ENCODE results near the gene ESF1. TPM values are rescaled to one million over a fixed set of nuclear protein-coding genes. Genes with fewer than 3 reads are reported as not detected.

Gene ESF1
- total and polyA plus RNA-seq, 7 donors: 9.0 to 22.8 (median 18.9) TPM

DNA sequence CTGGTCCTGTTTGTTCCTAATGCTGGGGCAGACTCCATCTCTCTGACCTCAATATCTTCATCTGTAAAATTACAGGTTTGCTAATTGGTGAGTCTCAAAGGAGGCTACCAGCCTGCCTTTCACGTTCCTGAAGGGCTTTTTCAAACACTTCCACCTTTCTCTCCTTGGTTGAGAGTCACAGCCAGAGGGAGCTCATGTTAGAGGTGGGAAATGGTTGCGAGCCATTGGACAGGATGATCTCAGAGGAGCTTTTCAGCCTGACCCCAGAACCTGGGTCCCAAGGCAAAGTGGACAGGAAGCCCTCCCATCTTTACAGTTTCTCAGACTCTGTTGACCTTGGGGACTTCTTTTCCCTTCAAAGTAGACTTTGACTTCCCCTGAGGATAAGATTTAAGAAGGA lies 37.7 kb upstream of the ESF1 start:
- intact Hi-C loops (cut with DNase I): loop anchor here (2.0 to 5.0 kb wide), 4 partner anchors 35 to 232 kb away; partner anchors contain the start of gene MACROD2 (in 1 of the 2)
- 60 to 63% (median 62%) methylated on average over 2 of the region's 2 CpGs for WGBS, 3 donors
- Histone ChIP-seq H3K4me3 (no peak overlapping the region), H3K9me3 (peaks cover 6% of the 10 kb centered on the region), H3K27ac (no peak overlapping the region), H3K27me3 (ENCODE audit: insufficient read depth in 3 of 3, low read length in 2 of 3) (no peaks in the 10 kb centered on the region), H3K36me3 (ENCODE audit: insufficient read depth in 1 of 2, low read depth in 1 of 2) (peaks cover 2 to 18% of the 10 kb centered on the region in 2 donors), H3K4me1 (peaks cover 4% of the 10 kb centered on the region)
- no peak for DNase-seq
- TF ChIP-seq, protein P1, sequence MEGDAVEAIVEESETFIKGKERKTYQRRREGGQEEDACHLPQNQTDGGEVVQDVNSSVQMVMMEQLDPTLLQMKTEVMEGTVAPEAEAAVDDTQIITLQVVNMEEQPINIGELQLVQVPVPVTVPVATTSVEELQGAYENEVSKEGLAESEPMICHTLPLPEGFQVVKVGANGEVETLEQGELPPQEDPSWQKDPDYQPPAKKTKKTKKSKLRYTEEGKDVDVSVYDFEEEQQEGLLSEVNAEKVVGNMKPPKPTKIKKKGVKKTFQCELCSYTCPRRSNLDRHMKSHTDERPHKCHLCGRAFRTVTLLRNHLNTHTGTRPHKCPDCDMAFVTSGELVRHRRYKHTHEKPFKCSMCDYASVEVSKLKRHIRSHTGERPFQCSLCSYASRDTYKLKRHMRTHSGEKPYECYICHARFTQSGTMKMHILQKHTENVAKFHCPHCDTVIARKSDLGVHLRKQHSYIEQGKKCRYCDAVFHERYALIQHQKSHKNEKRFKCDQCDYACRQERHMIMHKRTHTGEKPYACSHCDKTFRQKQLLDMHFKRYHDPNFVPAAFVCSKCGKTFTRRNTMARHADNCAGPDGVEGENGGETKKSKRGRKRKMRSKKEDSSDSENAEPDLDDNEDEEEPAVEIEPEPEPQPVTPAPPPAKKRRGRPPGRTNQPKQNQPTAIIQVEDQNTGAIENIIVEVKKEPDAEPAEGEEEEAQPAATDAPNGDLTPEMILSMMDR (IDR thresholded peaks at IDR 0.05): no peak
- ATAC-seq: no peak

DNA sequence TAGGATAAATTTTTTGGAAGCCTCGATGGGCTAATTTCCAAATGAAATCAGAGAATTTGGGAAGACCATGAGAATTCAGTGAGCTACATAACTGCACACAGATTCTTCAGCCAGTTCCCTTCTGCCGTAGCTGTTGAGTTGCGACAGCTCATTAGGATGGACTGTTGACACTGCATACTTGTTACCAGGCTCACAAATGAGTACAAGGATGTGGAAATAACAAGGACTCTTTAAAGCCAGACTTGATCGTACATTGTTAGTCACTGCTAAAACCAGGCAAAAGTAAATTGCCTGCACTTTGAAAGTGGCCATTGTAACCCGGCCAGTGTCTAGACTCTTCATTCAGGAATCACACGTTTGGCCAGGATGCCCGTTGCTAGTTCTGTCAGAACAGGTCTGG lies 37.2 kb upstream of the ESF1 start:
- TF ChIP-seq, protein P1 (IDR thresholded peaks at IDR 0.05): no peak
- ATAC-seq (peak in 3 of 4 donors; percentile 29 to 38 (median 33)), DNase-seq (no peak)
- Histone ChIP-seq H3K4me3 (no peak overlapping the region), H3K36me3 (ENCODE audit: insufficient read depth in 1 of 2, low read depth in 1 of 2) (peaks cover 2 to 24% of the 10 kb centered on the region in 2 donors), H3K4me1 (peaks cover 4% of the 10 kb centered on the region), H3K9me3 (peaks cover 6% of the 10 kb centered on the region), H3K27me3 (ENCODE audit: insufficient read depth in 3 of 3, low read length in 2 of 3) (no peaks in the 10 kb centered on the region), H3K27ac (no peak overlapping the region)
- intact Hi-C loops (cut with DNase I): loop anchor here (2.0 to 5.0 kb wide), 4 partner anchors 35 to 233 kb away; partner anchors contain the start of gene MACROD2 (in 1 of the 2)
- WGBS, 3 donors: 78 to 91% (median 80%) methylated on average over 7 of the region's 7 CpGs

- no peaks in the 10 kb centered on the region for H3K27me3 ChIP-seq (ENCODE audit: insufficient read depth in 3 of 3, low read length in 2 of 3)
- 22 to 31% (median 27%) methylated on average over 5 of the region's 5 CpGs for WGBS, 3 donors
These were observed 35.3 kb upstream of the ESF1 start for GRCh38 chr20:13819885-13820645.

DNA sequence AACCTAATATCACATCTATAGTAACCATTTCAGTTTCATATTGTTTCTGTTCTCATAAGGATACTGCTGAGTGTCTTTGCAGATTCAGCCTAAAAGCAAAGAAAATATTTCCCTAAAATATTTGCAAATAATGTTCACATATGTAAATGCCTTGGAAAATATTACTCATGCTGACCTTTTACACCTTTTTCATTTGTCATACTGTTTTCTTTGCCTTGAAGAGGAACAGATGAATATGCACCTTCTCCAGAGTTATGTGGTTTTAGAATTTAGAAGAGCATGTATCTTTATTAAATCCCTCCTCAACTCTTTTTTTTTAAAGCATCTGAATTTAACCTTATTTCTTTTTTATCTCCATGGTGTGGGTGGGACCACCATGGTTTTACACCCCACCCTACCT lies 32.6 kb upstream of the ESF1 start:
- peaks cover 9% of the 10 kb centered on the region for H3K4me1 ChIP-seq
- peaks cover 7 to 69% of the 10 kb centered on the region in 2 donors for H3K36me3 ChIP-seq (ENCODE audit: insufficient read depth in 1 of 2, low read depth in 1 of 2)
- TF ChIP-seq, protein P1 (IDR thresholded peaks at IDR 0.05): no peak
- H3K4me3 ChIP-seq: no peak overlapping the region
- intact Hi-C loops (cut with DNase I): no loop called here
- no peaks in the 10 kb centered on the region for H3K27me3 ChIP-seq (ENCODE audit: insufficient read depth in 3 of 3, low read length in 2 of 3)
- peaks cover 6% of the 10 kb centered on the region for H3K9me3 ChIP-seq
- ATAC-seq (no peak), DNase-seq (no peak)
- H3K27ac ChIP-seq: peak overlapping the region; percentile 51

More at GRCh38 chr20:13819885-13820645, 35.3 kb upstream of the ESF1 start:
- Histone ChIP-seq H3K36me3 (ENCODE audit: insufficient read depth in 1 of 2, low read depth in 1 of 2) (peaks cover 7 to 42% of the 10 kb centered on the region in 2 donors), H3K9me3 (peaks cover 6% of the 10 kb centered on the region), H3K4me3 (no peak overlapping the region), H3K27ac (peak overlapping the region; percentile 52), H3K4me1 (peaks cover 9% of the 10 kb centered on the region)
- peak; percentile 28 to 63 for DNase-seq
- peak; percentile 75 to 83 (median 78) for ATAC-seq
- intact Hi-C loops (cut with DNase I): loop anchor here (1.0 to 5.0 kb wide), 4 partner anchors 37 to 234 kb away; partner anchors contain the start of gene MACROD2 (in 1 of the 2)
- TF ChIP-seq, protein P1 (IDR thresholded peaks at IDR 0.05): peak; percentile 76
